SK-N-MC (cell line): ENCODE data around the gene GNA14.

Source experiments
- DNase-seq: peaks from one replicate; pipeline ENCODE4 v3.0.0-alpha.2; 2011; ENCODE audit warnings: low read depth, low spot score
- H3K27ac ChIP-seq: fragments of 200-600 bp; sonication (generic); 2 replicates; pipeline ENCODE4 v1.5.1; 2016; ENCODE audit warnings: mixed run types
- H3K36me3 ChIP-seq: fragments of 200-600 bp; sonication (generic); 2 replicates; pipeline ENCODE4 v1.6.1; 2017; ENCODE audit warnings: antibody characterized with exemption, low read length, mixed read lengths; ENCODE audit not compliant: insufficient read depth
- H3K4me3 ChIP-seq: fragments of 200-600 bp; sonication (generic); 2 replicates; pipeline ENCODE4 v1.5.1; 2016
- H3K9ac ChIP-seq: fragments of 200-600 bp; sonication (generic); 2 replicates; pipeline ENCODE4 v1.8.0; 2017; ENCODE audit warnings: mixed run types, mixed read lengths; ENCODE audit not compliant: insufficient read length
- H3K9me3 ChIP-seq: fragments of 200-600 bp; sonication (generic); 2 replicates; pipeline ENCODE4 v1.6.1; 2017; ENCODE audit warnings: low read depth, mild to moderate bottlenecking, antibody characterized with exemption, low read length, moderate library complexity, mixed read lengths
- EZH2 ChIP-seq: fragments of 200-600 bp; sonication (generic); IDR thresholded peaks from one replicate; pipeline ENCODE4 v1.6.1; 2017; ENCODE audit warnings: antibody characterized with exemption
- FOXP2 ChIP-seq: optimal IDR thresholded peaks from 2 replicates; pipeline ENCODE3; 2011; ENCODE audit warnings: mild to moderate bottlenecking, moderate library complexity; ENCODE audit not compliant: insufficient read depth; ENCODE audit errors: extremely low read length, control extremely low read depth
- POLR2AphosphoS5 ChIP-seq: IDR thresholded peaks from 2 replicates; pipeline ENCODE4 v1.6.1; 2012; ENCODE audit warnings: mild to moderate bottlenecking, low read depth, low read length, borderline replicate concordance

Gene GNA14

DNA sequence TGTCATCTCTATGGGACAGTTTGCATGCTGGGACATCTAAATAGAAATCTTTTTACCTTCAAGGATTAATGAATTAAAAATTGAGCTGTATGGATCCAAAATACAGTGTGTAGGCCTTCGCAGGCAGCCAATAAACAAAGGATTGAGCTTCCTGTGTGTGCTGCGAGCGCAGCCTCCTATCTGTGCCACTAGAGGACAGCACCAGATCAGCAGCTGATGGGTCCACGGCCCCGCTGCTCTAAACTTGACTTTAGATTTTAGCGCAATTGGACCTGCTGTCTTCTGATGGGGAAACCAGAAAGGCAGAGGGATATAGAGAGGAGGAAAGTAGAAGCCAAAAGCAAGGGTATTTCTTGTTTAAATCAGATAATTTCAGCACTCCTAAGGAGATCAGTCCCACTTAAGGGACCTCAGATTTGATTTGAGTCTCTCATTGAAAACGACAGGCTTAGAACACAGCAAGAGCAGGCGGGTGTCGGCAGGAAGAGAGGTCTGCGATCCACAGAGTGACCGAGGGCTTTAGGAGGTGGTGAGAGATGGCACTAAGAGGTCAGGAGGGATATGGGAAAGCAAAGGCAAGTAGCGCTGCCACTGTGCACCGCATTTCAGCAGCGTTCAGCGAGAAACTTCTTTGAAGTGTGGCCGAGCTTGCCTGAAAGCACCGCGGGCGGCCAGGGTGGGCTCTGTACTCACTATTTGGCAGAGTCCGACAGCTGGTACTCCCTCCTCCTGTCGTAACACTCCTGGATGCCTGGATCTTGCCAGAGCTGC lies 214.3 kb downstream of the GNA14 start:
- Histone ChIP-seq H3K4me3 (no peak overlapping the region), H3K36me3 (no peaks in the 10 kb centered on the region), H3K9me3 (no peaks in the 10 kb centered on the region), H3K27ac (no peak overlapping the region), H3K9ac (no peak overlapping the region)
- no peak for TF ChIP-seq EZH2
- no peak for TF ChIP-seq FOXP2
- no peak for TF ChIP-seq POLR2AphosphoS5
- no peak for DNase-seq

DNA sequence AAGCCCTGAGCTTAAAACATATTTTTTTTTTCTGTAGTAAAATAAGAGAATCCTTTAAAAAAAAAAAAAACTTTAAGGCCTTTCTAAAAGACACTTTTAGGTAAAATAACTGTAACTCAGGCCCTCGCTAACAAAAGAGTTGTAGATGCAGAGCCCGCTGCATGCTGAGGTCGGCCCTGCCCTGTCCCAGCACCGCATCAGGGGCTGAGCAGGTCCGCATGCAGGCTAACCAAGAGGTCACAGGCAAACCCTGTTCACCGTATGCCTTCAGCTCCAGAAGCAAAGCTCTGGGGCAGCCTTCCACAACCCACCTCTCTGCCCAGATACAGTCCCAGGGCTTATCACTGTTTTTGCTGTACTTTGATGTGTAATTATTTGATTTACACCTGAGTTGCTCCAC lies 216.1 kb downstream of the GNA14 start:
- Histone ChIP-seq H3K27ac (no peak overlapping the region), H3K36me3 (no peaks in the 10 kb centered on the region), H3K4me3 (no peak overlapping the region), H3K9me3 (no peaks in the 10 kb centered on the region), H3K9ac (no peak overlapping the region)
- TF ChIP-seq POLR2AphosphoS5 (no peak), FOXP2 (no peak), EZH2 (no peak)
- DNase-seq = no peak

- TF ChIP-seq EZH2 (no peak), FOXP2 (no peak), POLR2AphosphoS5 (no peak)
- Histone ChIP-seq H3K9me3 (no peaks in the 10 kb centered on the region), H3K27ac (no peak overlapping the region), H3K9ac (no peak overlapping the region), H3K4me3 (no peak overlapping the region), H3K36me3 (no peaks in the 10 kb centered on the region)
- DNase-seq = no peak
Measured at GRCh38 chr9:77429928-77430327, 218.2 kb downstream of the GNA14 start.

DNA sequence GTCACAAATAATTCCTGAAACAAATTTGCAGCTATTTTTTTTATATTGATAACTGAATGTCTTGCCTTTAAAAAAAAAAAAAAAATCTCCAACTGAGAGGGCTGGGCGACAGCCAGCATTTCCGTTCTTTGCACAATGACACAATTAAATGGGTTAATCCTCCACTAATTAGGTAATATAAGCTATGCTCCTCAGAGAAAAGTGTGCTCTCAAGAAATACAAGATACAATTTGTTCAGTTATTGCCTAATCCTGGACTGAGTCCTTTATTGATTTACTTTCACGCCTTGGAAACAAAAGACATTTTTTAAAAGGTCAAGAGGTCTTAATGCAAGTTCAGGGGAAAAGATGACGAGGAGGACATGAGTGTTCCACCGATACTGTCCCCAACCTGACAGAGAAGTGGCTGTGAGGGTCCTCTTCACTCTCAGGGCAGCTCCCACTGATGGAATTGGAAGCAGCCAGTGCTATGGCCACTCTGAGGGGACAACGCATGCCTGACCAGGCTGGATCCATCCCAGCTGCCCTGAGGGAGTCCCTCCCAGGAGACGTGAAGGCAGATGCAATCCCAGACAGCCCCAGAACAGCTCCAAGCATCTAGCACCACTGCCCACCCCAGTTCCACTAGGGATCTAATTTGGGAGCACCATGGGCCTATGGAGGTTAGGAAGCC lies 220.7 kb downstream of the GNA14 start:
- Histone ChIP-seq H3K9ac (no peak overlapping the region), H3K36me3 (no peaks in the 10 kb centered on the region), H3K9me3 (no peaks in the 10 kb centered on the region), H3K4me3 (no peak overlapping the region), H3K27ac (no peak overlapping the region)
- DNase-seq = no peak
- TF ChIP-seq EZH2 (no peak), POLR2AphosphoS5 (no peak), FOXP2 (no peak)

GRCh38 chr9:77426712-77427111 lies 221.4 kb downstream of the GNA14 start:
- TF ChIP-seq POLR2AphosphoS5 (no peak), EZH2 (no peak), FOXP2 (no peak)
- Histone ChIP-seq H3K9ac (no peak overlapping the region), H3K27ac (no peak overlapping the region), H3K36me3 (no peaks in the 10 kb centered on the region), H3K4me3 (no peak overlapping the region), H3K9me3 (no peaks in the 10 kb centered on the region)
- no peak for DNase-seq

GRCh38 chr9:77424993-77425392 lies 223.1 kb downstream of the GNA14 start:
- TF ChIP-seq POLR2AphosphoS5 (no peak), FOXP2 (no peak), EZH2 (no peak)
- DNase-seq = no peak
- Histone ChIP-seq H3K9me3 (no peaks in the 10 kb centered on the region), H3K9ac (no peak overlapping the region), H3K27ac (no peak overlapping the region), H3K36me3 (no peaks in the 10 kb centered on the region), H3K4me3 (no peak overlapping the region)

- no peaks in the 10 kb centered on the region for H3K9me3 ChIP-seq
- no peak overlapping the region for H3K27ac ChIP-seq
- no peak for DNase-seq
- TF ChIP-seq EZH2 (no peak), POLR2AphosphoS5 (no peak), FOXP2 (no peak)
- no peak overlapping the region for H3K9ac ChIP-seq
- no peaks in the 10 kb centered on the region for H3K36me3 ChIP-seq
- H3K4me3 ChIP-seq = no peak overlapping the region
Measured at GRCh38 chr9:77423841-77424240, 224.3 kb downstream of the GNA14 start.

DNA sequence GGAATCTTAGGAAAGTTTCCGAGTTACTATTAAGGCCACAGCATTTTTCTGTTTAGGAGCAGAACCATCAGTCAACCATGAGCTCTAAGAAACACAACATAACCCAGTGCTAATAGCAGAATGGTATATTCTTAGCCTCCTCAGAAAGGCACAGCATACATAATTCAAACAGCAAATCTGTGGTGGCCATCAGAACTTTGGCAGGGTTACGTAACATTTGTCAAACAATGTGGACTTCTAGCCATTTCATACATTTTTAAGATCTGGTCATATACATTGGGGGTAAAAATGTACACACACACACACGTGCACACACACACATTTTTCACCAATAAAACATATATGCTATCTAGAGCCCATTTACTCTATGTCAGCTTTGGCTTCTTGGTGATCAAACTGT lies 225.2 kb downstream of the GNA14 start:
- Histone ChIP-seq H3K9ac (no peak overlapping the region), H3K4me3 (no peak overlapping the region), H3K9me3 (no peaks in the 10 kb centered on the region), H3K36me3 (no peaks in the 10 kb centered on the region), H3K27ac (no peak overlapping the region)
- TF ChIP-seq FOXP2 = no peak
- TF ChIP-seq EZH2 = no peak
- no peak for TF ChIP-seq POLR2AphosphoS5
- no peak for DNase-seq
